Stomach (tissue), 9 donors: ENCODE results near the gene MED10. TPM values are rescaled to one million over a fixed set of nuclear protein-coding genes. Genes with fewer than 3 reads are reported as not detected.
A peak's percentile ranks its signal among the peaks of the same experiment; 100 is the strongest.
"Not testable (repeated sequence)": the region's sequence is repeated elsewhere in the genome, so short reads cannot be mapped to it uniquely, and the experiment has no call there.

Experiments
- DNase-seq, 2 donors: peaks; one replicate each; pipeline versions ENCODE4 v3.0.0 to v3.0.0-alpha.2; 2013 to 2019
- H3K27ac ChIP-seq, 5 donors: fragments of 200-600 bp in 4 of 5; sonication (generic) in 4 of 5; one replicate each; pipeline ENCODE4 v1.5.1; 2013 to 2019; ENCODE audit warnings: mild to moderate bottlenecking in 1 of 5, moderate library complexity in 1 of 5
- H3K27me3 ChIP-seq, 3 donors: fragments of 200-600 bp; sonication (generic); one replicate each; pipeline ENCODE4 v1.5.1; 2017 to 2019; ENCODE audit warnings: mixed run types in 1 of 3
- H3K36me3 ChIP-seq, 4 donors: fragments of 200-600 bp; sonication (generic); 1 replicate in 3 of 4; 2 replicates in 1 of 4; pipeline ENCODE4 v1.5.1; 2016 to 2019
- H3K4me1 ChIP-seq, 4 donors: fragments of 200-600 bp; sonication (generic); one replicate each; pipeline ENCODE4 v1.5.1; 2016 to 2019
- H3K4me3 ChIP-seq, 4 donors: fragments of 200-600 bp; sonication (generic) in 3 of 4; one replicate each; pipeline ENCODE4 v1.5.1; 2016 to 2019; ENCODE audit warnings: mild to moderate bottlenecking in 1 of 4
- H3K9me3 ChIP-seq, 4 donors: fragments of 200-600 bp; sonication (generic); one replicate each; pipeline ENCODE4 v1.5.1; 2016 to 2019
- EP300 ChIP-seq: sonication (generic); formaldehyde crosslinking; IDR thresholded peaks from one replicate; pipeline ENCODE4 v1.6.1; 2017; ENCODE audit warnings: antibody characterized with exemption
- POLR2A ChIP-seq, 4 donors: fragments of 450-650 bp; IDR thresholded peaks; one replicate each; pipeline ENCODE4 v1.6.1; 2016; ENCODE audit warnings: antibody characterized with exemption in 4 of 4, control low read depth in 2 of 4, mild to moderate bottlenecking in 1 of 4, moderate library complexity in 1 of 4
- POLR2AphosphoS5 ChIP-seq, 3 donors: sonication (generic); formaldehyde crosslinking; IDR thresholded peaks; one replicate each; pipeline ENCODE4 v1.6.1; 2016; ENCODE audit warnings: antibody characterized with exemption in 3 of 3
- WGBS, 5 donors: extraction: QIAGEN DNeasy Blood & Tissue Kit in 3 of 5; methylation state at CpG; one replicate each; pipeline versions ENCODE4 v1.1.5 to v1.1.7; 2013 to 2018; 5-methylcytosine and 5-hydroxymethylcytosine counted together
- intact Hi-C: fragments of 100-400 bp; cut with DNase I; formaldehyde crosslinking; loops from one replicate; pipeline ENCODE4 v1.15.1; 2023; ENCODE audit warnings: low total_unique reads
- polyA plus RNA-seq, 3 donors: library from polyadenylated mRNA; stranded (reverse); fragments of 200-250 nt; gene quantifications; one replicate each; pipeline ENCODE4 v1.2.3, GENCODE V29; 2013
- total RNA-seq, 5 donors: library from RNA; depleted of rRNA; stranded (reverse); fragments of >200 nt; gene quantifications; one replicate each; pipeline versions ENCODE4 v1.1.0 to v1.2.3, GENCODE V29; 2014 to 2016
- TF ChIP-seq, protein P1 (sequence below), 7 experiments: fragments of 450-650 bp in 4 of 7; fragments of 200-600 bp in 3 of 7; sonication (generic) in 3 of 7; IDR thresholded peaks; one replicate each; pipeline ENCODE4 v1.5.1; 2016 to 2019; ENCODE audit warnings: antibody characterized with exemption in 7 of 7, control low read depth in 2 of 7, mild to moderate bottlenecking in 1 of 7
- donor health status: healthy with polysubstance abuse.
- donor health status: Bipolar disorder and iron deficiency.
- donor health status: healthy.

The MED10 gene
- total and polyA plus RNA-seq, 8 donors = 17.5 to 104 (median 34.3) TPM

DNA sequence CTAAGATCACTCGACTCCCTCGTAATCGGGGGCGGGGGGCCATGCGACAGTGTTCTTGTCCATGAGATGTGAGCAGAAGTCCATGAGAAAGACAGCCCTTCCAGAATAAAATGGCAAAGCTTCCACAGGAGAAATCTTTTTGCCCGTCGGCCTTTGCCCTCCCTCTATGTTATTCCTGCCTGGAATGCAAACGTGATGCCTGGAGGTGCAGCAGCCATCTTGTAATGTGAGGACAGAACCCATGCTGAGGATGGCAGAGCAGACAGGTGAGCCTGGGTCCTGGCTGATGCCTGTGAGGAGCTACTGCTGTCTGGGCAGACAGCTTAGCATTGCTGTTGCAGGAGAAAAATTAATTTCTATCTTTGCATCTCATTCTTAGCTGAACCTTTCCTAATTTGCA lies 17.2 kb downstream of the MED10 start:
- Histone ChIP-seq H3K4me1 (no peaks in the 10 kb centered on the region), H3K27ac (no peak overlapping the region), H3K9me3 (no peaks in the 10 kb centered on the region), H3K36me3 (peaks cover 0 to 73% (median 38%) of the 10 kb centered on the region in 4 donors), H3K27me3 (no peaks in the 10 kb centered on the region), H3K4me3 (no peak overlapping the region)
- no peak for DNase-seq
- intact Hi-C loops = no loop called here
- WGBS, 5 donors = 78 to 93% (median 88%) methylated on average over 8 of the region's 8 CpGs
- TF ChIP-seq POLR2AphosphoS5 (IDR thresholded peaks at IDR 0.05) (no peak), EP300 (no peak), POLR2A (IDR thresholded peaks at IDR 0.05) (no peak)
- TF ChIP-seq, protein P1, sequence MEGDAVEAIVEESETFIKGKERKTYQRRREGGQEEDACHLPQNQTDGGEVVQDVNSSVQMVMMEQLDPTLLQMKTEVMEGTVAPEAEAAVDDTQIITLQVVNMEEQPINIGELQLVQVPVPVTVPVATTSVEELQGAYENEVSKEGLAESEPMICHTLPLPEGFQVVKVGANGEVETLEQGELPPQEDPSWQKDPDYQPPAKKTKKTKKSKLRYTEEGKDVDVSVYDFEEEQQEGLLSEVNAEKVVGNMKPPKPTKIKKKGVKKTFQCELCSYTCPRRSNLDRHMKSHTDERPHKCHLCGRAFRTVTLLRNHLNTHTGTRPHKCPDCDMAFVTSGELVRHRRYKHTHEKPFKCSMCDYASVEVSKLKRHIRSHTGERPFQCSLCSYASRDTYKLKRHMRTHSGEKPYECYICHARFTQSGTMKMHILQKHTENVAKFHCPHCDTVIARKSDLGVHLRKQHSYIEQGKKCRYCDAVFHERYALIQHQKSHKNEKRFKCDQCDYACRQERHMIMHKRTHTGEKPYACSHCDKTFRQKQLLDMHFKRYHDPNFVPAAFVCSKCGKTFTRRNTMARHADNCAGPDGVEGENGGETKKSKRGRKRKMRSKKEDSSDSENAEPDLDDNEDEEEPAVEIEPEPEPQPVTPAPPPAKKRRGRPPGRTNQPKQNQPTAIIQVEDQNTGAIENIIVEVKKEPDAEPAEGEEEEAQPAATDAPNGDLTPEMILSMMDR (IDR thresholded peaks at IDR 0.05) = no peak

DNA sequence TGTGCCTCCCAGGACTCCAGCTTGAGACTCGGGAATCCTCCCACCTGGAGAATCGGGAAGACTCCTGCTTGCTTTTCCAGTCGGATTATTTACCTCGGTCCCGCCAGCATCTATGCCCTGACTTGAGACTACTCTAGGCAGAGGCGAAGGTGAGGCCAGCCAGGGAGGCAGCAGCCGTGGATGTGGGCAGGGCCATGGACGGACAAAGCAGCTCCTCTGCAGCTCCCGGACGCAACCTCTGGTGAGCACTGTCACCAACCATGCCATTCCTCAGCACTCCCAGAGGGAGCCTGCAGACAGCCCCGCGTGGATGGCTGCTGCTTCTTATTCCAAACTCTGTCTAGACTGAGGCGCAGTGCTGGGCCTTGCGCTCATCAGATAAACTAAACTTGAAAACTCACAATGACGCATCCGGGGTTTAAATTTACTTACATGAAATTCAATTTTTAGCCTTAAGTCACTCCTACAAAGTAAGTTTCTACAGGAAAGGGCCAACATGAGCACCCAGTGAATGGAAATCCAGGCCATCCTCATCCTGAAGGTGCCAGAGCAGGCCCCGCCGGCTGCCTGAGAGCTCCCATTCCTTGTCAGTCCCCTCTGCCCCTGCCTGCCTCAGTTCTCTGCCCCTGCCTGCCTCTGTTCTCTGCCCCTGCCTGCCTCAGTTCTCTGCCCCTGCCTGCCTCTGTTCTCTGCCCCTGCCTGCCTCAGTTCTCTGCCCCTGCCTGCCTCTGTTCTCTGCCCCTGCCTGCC lies 17.8 kb downstream of the MED10 start:
- WGBS, 5 donors = 79 to 87% (median 84%) methylated on average over 16 to 18 of the region's 18 CpGs
- DNase-seq = no peak
- TF ChIP-seq POLR2A (IDR thresholded peaks at IDR 0.05) (no peak), POLR2AphosphoS5 (IDR thresholded peaks at IDR 0.05) (no peak), EP300 (no peak)
- TF ChIP-seq, protein P1 (IDR thresholded peaks at IDR 0.05) = no peak

DNA sequence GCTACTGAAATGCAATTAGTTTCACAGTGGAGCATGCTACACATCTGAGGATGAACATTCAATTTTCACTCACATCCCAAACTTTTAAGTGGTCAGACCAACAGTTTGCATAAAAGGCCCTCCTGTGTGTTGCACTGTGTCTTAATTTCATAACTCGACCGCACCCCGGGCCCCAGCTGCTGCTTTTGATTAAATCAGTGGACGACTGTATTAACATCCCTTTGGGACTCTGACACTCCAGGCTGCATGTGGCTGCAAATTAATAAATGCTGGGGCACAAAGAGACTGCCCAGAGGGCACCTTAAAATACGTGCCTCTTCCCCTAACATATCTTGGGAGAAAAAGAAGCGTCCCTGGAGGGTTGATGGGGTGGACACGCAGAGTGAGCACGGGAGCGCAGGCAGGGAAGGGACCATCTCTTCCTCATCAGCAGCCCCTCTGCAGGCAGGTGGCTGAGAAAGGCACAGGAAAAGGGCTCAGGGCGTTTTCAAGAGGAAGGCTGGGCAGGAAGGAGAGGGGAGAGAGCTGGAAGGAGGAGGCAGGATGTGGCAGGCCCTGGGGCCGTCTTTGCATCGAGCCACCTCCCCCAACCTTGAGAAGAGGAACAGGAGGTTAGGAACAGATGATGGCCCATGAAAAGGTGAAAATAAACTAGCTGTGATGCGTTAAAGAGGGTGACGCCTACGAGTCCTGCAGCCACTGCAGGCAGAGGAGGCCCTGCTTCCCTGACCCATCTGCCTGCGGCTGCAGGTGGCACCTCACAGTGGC lies 18.6 kb downstream of the MED10 start:
- Histone ChIP-seq H3K4me3 (no peak overlapping the region), H3K36me3 (peaks cover 0 to 64% (median 30%) of the 10 kb centered on the region in 4 donors), H3K4me1 (no peaks in the 10 kb centered on the region), H3K27me3 (no peaks in the 10 kb centered on the region), H3K9me3 (no peaks in the 10 kb centered on the region), H3K27ac (no peak overlapping the region)
- 64 to 71% (median 67%) methylated on average over 15 to 16 of the region's 16 CpGs for WGBS, 5 donors
- peak in 1 of 2 donors; percentile 25 for DNase-seq
- intact Hi-C loops = no loop called here
- TF ChIP-seq, protein P1 (IDR thresholded peaks at IDR 0.05) = no peak
- TF ChIP-seq EP300 (no peak), POLR2A (IDR thresholded peaks at IDR 0.05) (no peak), POLR2AphosphoS5 (IDR thresholded peaks at IDR 0.05) (no peak)

More for the DNA sequence above, 17.8 kb downstream of the MED10 start:
- Histone ChIP-seq H3K36me3 (peaks cover 0 to 67% (median 32%) of the 10 kb centered on the region in 4 donors), H3K27ac (no peak overlapping the region), H3K27me3 (no peaks in the 10 kb centered on the region), H3K4me1 (no peaks in the 10 kb centered on the region), H3K9me3 (no peaks in the 10 kb centered on the region), H3K4me3 (no peak overlapping the region)
- intact Hi-C loops = no loop called here

DNA sequence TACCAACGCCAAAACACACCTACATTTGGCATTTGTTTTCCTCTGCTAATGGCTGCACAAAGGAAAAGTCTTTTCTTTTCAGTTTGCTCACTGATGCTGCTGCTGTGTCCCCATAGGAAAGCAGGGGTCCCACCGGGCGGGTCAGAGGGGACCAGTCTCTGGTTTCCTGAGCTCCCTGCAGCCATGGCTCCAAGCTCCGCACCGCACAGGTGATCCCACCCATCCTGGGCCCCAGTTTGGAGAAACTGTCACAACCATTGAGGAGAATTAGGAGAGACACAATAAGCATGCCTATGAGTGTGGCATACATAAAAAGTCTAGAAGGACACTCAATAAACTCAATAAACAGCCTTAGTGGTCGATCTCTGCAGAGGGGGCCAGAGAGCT lies 19.9 kb downstream of the MED10 start:
- 91 to 93% (median 93%) methylated on average over 6 of the region's 6 CpGs for WGBS, 5 donors
- no peaks in the 10 kb centered on the region for H3K27me3 ChIP-seq
- H3K36me3 ChIP-seq = peaks cover 0 to 63% (median 30%) of the 10 kb centered on the region in 4 donors
- H3K9me3 ChIP-seq = no peaks in the 10 kb centered on the region
- intact Hi-C loops = no loop called here
- H3K4me3 ChIP-seq = no peak overlapping the region
- DNase-seq = no peak
- no peaks in the 10 kb centered on the region for H3K4me1 ChIP-seq
- TF ChIP-seq POLR2AphosphoS5 (IDR thresholded peaks at IDR 0.05) (no peak), POLR2A (IDR thresholded peaks at IDR 0.05) (no peak), EP300 (no peak)
- TF ChIP-seq, protein P1 (IDR thresholded peaks at IDR 0.05) = no peak
- H3K27ac ChIP-seq = no peak overlapping the region

DNA sequence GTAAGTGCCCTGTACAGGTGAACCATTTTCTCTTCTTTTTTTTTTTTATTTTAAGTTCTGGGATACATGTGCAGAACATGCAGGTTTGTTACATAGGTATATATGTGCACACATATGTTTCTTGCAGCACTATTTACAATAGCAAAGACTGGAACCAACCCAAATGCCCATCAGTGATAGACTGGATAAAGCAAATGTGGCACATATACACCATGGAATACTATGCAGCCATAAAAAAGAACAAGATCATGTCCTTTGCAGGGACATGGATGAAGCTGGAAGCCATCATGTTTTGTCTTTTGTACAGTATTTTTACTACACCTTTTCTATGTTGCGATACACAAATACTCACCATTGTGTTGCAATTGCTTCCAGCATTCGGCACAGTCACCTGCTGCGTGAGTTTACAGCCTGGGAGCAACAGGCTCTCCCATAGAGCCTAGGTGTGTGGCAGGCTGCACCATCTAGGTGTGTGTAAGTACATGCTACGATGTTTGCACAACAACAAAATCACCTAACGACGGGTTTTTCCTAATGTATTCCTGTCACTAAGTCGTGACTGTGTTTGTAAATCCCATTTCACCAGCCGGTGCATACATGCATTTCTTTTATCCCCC lies 20.4 kb downstream of the MED10 start:
- intact Hi-C loops, H3K4me3 ChIP-seq, DNase-seq, H3K4me1 ChIP-seq, H3K27ac ChIP-seq, H3K27me3 ChIP-seq, H3K9me3 ChIP-seq: not testable (repeated sequence)
- WGBS, 5 donors = 84 to 94% (median 91%) methylated on average over 8 of the region's 8 CpGs
- H3K36me3 ChIP-seq = peaks cover 0 to 58% (median 28%) of the 10 kb centered on the region in 4 donors
